Stimulated activated naive CD8-positive, alpha-beta T cell treated with anti-CD3 and anti-CD28 coated beads, Interleukin-15, amount 100 ng/mL, for 72 hours (primary cell): ENCODE measurements around the gene ZNF831.

Experiments used
- ATAC-seq: fragments of 150-1000 bp; cut with Tn5 transposase; 2 replicates; pipeline ENCODE4 v1.10.0; 2021; ENCODE audit warnings: mild to moderate bottlenecking, moderate library complexity
- DNase-seq, 2 donors: peaks; one replicate each; pipeline ENCODE4 v3.0.0; 2021 to 2022
- H3K27ac Mint-ChIP-seq, 2 donors: one replicate each; pipeline ENCODE4 v1.8.0; 2022; ENCODE audit warnings: mild to moderate bottlenecking in 2 of 2, mixed read lengths in 2 of 2, moderate library complexity in 2 of 2
- H3K27me3 Mint-ChIP-seq: one replicate; pipeline ENCODE4 v1.8.0; 2022; ENCODE audit warnings: mixed read lengths
- H3K4me1 Mint-ChIP-seq: one replicate; pipeline ENCODE4 v1.8.0; 2022; ENCODE audit warnings: mild to moderate bottlenecking, mixed read lengths
- H3K4me3 Mint-ChIP-seq, 2 donors: one replicate each; pipeline ENCODE4 v1.8.0; 2022; ENCODE audit warnings: mild to moderate bottlenecking in 2 of 2, mixed read lengths in 2 of 2, moderate library complexity in 1 of 2
- H3K9me3 Mint-ChIP-seq, 2 donors: one replicate each; pipeline ENCODE4 v1.8.0; 2022; ENCODE audit warnings: mixed read lengths in 2 of 2

The ZNF831 gene

DNA sequence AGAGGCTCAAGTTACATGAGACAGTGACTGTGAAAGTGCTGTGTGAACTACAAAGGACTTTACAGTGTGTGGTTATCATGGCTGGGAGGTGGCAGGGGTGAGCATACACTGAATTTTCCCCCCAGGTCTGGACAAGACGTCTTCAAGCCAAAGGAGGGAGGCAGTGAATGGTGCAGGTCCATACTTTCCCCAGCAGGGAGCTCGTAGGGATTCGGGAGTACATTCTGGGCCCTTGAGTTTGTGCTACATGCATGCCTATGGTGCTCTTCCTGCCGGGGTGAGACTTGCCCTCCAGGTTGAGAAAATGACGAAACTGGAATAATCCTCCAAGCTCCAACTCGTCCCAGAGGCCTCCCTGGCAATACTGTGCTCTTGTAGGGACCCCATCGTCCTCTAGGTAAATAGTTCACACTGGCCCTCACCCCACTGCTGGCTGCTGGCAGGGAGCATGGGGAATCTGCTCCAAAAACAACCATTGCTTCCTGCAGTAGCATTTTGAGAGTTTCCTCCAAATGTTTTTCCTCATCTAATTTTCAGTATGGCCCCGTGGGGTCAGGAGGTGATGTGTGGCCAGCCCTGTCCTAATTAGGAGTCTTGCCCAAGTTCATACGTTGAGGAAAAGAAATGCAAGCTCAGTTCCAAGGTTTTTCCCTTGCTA, 57.6 kb downstream of the ZNF831 start:
- H3K4me1 Mint-ChIP-seq: peaks cover 44% of the 10 kb centered on the region
- DNase-seq: no peak
- ATAC-seq: peak; percentile 42

DNA sequence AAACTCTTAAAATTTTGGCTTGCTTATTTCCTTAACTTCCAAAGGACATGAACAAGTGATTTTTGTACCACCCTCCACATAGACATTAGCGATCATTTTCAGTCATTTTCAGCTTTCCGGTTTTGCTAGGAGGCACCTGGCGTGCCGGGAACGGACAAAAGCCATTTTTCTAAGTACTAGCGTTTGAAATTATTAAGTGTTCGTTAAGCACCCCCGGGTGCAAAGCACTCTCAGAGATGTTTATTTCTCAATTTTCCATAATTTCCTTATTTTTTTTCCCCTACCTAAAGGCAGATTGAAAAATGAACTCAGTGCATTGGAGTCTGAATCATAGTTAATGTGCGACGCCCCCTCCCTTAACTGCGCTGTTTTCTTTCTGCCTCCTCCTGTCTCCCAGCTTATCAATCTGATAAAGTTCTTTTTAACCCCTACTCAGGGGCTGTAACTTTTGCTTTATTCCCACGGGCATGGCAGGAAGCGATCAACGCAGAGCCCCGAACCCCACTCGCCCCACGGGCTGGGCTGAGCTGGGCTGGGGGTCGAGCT, 58.2 kb downstream of the ZNF831 start:
- Mint-ChIP-seq H3K27ac (no peak overlapping the region), H3K9me3 (no peaks in the 10 kb centered on the region), H3K27me3 (no peaks in the 10 kb centered on the region), H3K4me3 (peak overlapping the region; percentile 53 to 72), H3K4me1 (peaks cover 44% of the 10 kb centered on the region)
- ATAC-seq (peak; percentile 22), DNase-seq (no peak)

More for the DNA sequence above, 57.6 kb downstream of the ZNF831 start:
- H3K4me3 Mint-ChIP-seq: no peak overlapping the region
- H3K27me3 Mint-ChIP-seq: no peaks in the 10 kb centered on the region
- H3K9me3 Mint-ChIP-seq: no peaks in the 10 kb centered on the region
- H3K27ac Mint-ChIP-seq: no peak overlapping the region

DNA sequence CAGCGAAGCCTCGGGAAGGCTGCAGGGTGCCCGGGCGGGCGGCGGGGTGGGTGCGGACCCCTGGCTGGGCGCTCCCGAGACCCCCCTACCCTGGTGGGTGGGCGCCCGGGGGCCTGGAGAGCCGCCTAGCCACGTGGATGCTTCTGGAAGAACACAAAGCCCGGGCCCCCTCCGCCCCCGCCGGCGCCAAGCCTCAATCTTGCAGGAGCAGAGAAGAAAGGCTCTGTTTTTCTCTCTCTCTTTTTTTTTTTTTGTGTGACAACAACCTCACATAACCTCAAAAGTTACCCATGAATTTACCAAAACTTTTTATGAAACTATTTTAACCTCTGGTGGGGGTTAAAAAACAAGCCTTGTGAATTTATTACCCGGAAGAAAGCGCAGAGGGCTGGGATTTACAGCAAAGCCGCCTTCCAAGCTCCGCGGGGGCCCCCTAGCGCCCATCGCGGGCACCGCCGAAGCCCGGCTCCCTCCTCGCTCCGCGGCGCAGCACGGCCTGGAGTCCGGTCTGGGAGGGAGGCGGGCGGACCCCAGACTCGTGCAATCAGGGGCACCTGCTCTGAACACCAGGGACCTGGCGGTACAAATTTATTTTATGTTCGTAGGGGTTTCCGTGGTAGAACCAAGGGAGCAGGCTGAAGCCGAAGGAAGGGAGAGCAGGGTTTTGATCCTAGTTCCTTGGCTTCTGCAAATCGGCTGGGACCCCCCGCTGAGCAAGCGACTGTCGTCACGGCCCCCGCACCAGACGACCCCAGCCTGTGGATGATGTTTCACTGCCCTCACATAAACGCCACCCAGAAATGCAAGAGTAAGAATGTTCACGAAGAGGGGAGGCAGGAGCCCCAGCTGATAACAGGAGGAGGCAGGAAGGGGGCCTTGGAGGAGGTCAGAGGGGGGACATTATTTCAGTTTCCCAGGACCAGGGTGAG, 58.9 kb downstream of the ZNF831 start:
- ATAC-seq (peak; percentile 91), DNase-seq (peak; percentile 78 to 79)
- H3K27me3 Mint-ChIP-seq: no peaks in the 10 kb centered on the region
- peak overlapping the region; percentile 86 to 90 for H3K27ac Mint-ChIP-seq
- peaks cover 44% of the 10 kb centered on the region for H3K4me1 Mint-ChIP-seq
- no peaks in the 10 kb centered on the region for H3K9me3 Mint-ChIP-seq
- peak overlapping the region; percentile 72 to 84 for H3K4me3 Mint-ChIP-seq

DNA sequence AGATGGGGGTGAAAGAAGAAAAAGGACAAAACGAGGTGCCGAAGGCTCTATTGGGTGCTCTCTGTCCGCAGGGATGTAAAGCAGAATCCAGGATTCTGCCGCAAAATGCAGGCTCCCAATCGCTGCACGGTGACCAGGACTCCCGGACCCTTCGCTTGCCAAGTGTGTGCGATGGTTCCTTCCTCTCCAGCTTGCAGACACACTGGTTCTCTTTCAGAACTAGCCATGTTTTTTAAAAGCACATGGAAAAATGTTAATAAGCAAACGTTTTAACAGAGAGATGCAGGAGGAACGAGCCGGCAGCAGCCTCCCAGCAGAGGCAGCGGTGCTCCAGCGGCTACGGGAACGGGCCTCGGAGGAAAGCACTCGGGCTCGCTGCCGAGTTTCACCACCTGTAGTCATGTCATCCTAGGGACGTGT, 59.6 kb downstream of the ZNF831 start:
- Mint-ChIP-seq H3K27ac (no peak overlapping the region), H3K27me3 (no peaks in the 10 kb centered on the region), H3K9me3 (no peaks in the 10 kb centered on the region), H3K4me1 (peaks cover 44% of the 10 kb centered on the region), H3K4me3 (peak overlapping the region in 1 of 2 donors; percentile 72)
- DNase-seq: no peak
- no peak for ATAC-seq

DNA sequence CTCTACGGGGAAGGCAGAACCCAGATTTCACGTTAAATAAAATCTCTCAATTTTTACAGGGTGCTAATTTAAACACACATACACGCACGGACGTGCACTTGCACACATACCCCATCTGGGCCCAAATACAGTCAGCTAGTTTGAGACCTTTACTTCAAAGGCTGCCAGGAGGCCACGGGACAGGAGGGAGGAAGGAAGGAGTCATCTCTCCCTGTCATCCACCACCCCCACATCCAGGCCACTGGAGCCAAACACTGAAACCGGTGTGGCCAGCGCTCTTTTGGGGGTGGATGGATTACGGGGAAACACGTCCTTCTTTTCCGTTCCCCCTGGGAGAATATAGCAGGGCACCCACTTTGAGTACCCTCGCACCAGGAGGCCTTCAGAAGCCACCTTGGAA, 60.1 kb downstream of the ZNF831 start:
- ATAC-seq (no peak), DNase-seq (no peak)
- H3K4me3 Mint-ChIP-seq: no peak overlapping the region
- no peaks in the 10 kb centered on the region for H3K27me3 Mint-ChIP-seq
- peaks cover 1 to 2% of the 10 kb centered on the region in 2 donors for H3K9me3 Mint-ChIP-seq
- peaks cover 44% of the 10 kb centered on the region for H3K4me1 Mint-ChIP-seq
- peak overlapping the region in 1 of 2 donors; percentile 46 for H3K27ac Mint-ChIP-seq

DNA sequence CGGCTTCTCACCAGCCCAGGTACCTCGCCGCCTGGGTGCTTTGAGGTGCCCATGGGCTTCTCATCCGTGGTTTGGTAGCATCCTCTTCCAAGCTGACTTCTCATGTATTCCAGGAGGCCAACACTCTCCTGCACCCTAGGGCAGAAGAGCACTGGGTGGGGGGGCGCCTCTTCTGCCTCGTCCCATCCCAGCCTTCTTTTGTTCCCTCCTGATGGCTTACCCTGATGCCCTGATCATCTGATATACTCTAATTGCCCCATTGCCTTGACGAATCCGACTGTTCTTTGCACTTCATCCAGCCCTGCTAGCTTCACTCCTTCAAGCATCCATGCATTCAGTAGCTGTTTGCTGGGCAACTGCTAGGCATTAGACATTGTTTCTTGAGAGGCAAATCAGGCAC, 60.6 kb downstream of the ZNF831 start:
- no peaks in the 10 kb centered on the region for H3K27me3 Mint-ChIP-seq
- H3K4me1 Mint-ChIP-seq: peaks cover 44% of the 10 kb centered on the region
- H3K4me3 Mint-ChIP-seq: no peak overlapping the region
- peaks cover 5 to 6% of the 10 kb centered on the region in 2 donors for H3K9me3 Mint-ChIP-seq
- ATAC-seq: no peak
- no peak overlapping the region for H3K27ac Mint-ChIP-seq
- DNase-seq: no peak

DNA sequence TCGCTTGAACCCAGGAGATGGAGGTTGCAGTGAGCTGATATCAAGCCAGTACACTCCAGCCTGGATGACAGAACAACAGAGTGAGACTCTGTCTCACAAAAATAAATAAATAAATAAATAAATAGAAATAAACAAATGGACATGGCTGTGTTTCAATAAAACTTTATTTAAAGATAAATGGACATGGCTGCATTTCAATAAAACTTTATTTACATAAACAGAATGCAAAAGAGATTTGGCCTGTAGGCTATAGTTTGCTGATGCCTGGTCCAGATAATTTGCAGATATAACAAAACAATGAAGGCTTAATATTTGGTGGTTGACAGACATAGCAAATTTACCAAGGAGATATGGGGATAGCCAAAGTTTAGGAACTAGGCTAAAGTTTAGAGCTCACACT, 66.8 kb downstream of the ZNF831 start:
- no peak for ATAC-seq

DNA sequence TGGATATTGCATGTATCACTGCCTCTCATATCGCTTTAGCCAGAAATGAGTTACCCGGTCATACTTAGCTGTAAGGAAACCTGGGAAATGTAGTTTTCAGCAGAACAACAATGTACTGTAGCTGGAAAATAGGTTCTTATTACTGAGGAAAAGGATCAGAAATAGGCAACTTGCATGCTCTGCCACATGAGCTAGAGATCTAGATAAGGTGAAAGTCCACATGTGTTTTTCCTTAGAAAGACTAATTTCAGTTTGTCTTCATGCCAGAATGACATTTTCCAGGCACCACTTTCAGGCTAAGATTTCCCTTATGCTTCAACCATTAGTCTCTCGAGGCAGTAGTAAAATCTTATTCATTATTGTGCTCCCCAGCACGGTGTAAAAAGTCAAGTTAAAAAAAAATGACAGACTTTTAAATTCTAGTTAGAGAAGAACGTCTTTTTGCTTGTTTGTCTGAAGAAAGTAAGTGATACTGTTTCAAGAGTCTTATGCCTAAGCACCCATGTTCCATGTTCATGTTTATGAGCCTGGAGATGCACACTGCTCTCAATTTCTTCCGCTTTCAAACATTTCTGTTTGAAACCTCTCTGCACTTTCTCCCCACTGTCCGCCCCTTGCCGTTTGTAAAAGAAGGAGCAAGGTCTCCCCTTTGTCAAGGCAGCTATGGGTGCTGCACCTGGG, 67.6 kb downstream of the ZNF831 start:
- Mint-ChIP-seq H3K27ac (peak overlapping the region in 1 of 2 donors; percentile 4), H3K4me3 (no peak overlapping the region), H3K27me3 (no peaks in the 10 kb centered on the region), H3K9me3 (peaks cover 5 to 6% of the 10 kb centered on the region in 2 donors), H3K4me1 (peaks cover 27% of the 10 kb centered on the region)
- no peak for ATAC-seq
- DNase-seq: no peak

More for the DNA sequence above, 66.8 kb downstream of the ZNF831 start:
- no peaks in the 10 kb centered on the region for H3K27me3 Mint-ChIP-seq
- no peak for DNase-seq
- H3K27ac Mint-ChIP-seq: no peak overlapping the region
- no peak overlapping the region for H3K4me3 Mint-ChIP-seq
- peaks cover 5 to 6% of the 10 kb centered on the region in 2 donors for H3K9me3 Mint-ChIP-seq
- H3K4me1 Mint-ChIP-seq: peaks cover 18% of the 10 kb centered on the region

DNA sequence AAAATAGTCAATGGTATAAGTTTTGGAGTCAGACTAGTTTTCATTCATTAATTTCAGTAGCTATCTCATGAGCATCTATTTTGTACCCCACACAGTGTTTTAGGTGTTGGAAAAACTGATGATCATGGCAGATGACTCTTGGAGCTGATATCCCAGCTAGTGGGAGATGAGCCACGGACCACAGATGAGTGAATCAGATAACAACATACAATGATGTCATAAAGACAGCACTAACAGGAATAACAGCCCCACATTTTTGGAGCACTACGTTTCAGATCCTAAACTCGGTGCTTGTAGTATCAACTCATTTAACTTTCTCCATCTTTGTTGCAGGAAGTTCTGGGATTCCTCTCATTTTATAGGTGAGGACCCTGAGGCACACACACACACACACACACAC, 69.0 kb downstream of the ZNF831 start:
- no peaks in the 10 kb centered on the region for H3K27me3 Mint-ChIP-seq
- ATAC-seq (no peak), DNase-seq (no peak)
- no peak overlapping the region for H3K27ac Mint-ChIP-seq
- H3K4me1 Mint-ChIP-seq: peaks cover 30% of the 10 kb centered on the region
- H3K9me3 Mint-ChIP-seq: peaks cover 5 to 6% of the 10 kb centered on the region in 2 donors
- no peak overlapping the region for H3K4me3 Mint-ChIP-seq

DNA sequence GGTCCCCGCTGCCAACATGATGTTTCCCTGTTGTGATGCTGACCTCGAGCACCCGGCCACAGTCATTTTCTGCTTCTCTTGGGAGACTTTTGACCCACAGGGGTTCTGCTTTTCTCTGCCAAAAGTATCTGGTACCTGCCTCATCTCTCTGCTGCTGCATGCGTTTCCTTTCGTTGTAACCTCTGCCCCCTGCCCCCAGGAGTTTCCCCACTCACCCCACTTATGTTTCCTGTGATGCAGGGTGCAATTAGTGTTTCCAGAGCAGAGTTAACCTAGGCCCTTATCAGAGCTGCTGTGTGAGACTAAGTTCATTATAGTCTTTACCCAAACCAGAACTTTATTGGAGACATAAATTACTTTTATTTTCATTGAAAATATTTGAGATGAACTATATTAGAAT, 71.6 kb downstream of the ZNF831 start:
- H3K4me1 Mint-ChIP-seq: peaks cover 30% of the 10 kb centered on the region
- no peaks in the 10 kb centered on the region for H3K9me3 Mint-ChIP-seq
- H3K27ac Mint-ChIP-seq: peak overlapping the region in 1 of 2 donors; percentile 78
- DNase-seq: no peak
- H3K27me3 Mint-ChIP-seq: no peaks in the 10 kb centered on the region
- peak overlapping the region in 1 of 2 donors; percentile 5 for H3K4me3 Mint-ChIP-seq
- ATAC-seq: peak; percentile 66

DNA sequence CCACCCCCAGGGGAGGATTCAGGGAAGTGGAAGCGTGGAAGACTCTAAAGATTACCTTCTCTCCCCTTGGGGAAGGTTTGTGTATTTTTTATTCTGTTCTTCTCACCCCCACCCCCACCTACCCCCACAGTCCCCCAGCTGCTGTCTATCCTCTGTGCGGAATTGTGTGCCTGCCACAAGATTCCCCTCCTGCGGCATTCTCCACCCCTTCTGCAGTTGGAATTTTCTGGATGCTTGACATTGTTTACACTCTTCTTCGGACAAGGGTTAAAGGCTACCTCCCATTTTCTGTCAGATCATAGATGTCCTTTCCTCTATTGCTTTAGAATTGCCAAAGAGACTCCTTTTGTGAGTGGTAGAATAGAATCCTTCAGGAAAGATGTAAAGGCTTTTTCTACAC, 76.4 kb downstream of the ZNF831 start:
- no peak overlapping the region for H3K27ac Mint-ChIP-seq
- peaks cover 24% of the 10 kb centered on the region for H3K4me1 Mint-ChIP-seq
- DNase-seq (no peak), ATAC-seq (no peak)
- no peaks in the 10 kb centered on the region for H3K9me3 Mint-ChIP-seq
- no peak overlapping the region for H3K4me3 Mint-ChIP-seq
- H3K27me3 Mint-ChIP-seq: no peaks in the 10 kb centered on the region

DNA sequence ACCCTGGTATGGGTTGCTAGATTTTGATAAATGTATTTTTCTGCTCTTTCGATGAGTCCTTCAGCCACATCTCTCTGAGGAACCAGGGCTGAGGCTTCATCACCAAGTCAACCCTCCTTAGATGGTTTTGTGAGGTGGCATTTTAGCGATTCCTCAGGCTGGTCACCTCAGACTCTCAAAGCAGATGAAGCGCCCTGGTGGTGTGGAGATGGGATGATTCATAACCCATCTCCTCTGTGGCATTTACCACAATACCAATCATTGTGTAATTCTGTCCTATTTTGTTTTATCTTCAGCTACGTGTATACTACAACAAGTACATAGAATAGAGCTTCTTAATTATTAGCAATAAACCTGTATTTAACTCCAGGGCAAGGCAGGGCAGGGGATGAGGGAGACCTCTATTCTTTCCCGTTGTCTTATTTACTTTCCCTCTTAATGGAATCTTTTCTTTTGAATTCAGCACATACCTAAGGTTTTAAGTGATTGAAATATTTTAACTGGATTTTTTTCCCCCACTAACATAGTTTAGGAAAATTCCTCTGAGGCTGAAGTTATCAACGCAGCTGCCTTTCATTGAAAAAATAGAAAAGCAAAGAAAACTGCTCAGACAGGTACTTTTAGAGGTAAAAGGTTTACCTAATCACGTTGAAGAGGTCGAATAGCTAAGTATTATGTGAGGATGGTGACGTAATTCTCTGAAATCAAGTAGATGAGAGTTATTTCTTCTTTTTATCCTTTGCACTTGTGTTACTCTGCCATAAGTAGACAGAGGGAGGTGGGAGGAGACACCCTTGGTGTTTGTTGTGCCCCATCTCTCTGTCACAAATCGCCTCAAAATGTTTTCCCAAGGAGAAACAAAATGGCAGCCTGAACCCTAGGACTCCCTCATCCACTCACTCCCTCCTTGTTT, 79.3 kb downstream of the ZNF831 start:
- peak; percentile 37 to 66 for DNase-seq
- Mint-ChIP-seq H3K27ac (no peak overlapping the region), H3K4me1 (peaks cover 18% of the 10 kb centered on the region), H3K4me3 (no peak overlapping the region), H3K27me3 (no peaks in the 10 kb centered on the region), H3K9me3 (no peaks in the 10 kb centered on the region)
- peak; percentile 100 for ATAC-seq

DNA sequence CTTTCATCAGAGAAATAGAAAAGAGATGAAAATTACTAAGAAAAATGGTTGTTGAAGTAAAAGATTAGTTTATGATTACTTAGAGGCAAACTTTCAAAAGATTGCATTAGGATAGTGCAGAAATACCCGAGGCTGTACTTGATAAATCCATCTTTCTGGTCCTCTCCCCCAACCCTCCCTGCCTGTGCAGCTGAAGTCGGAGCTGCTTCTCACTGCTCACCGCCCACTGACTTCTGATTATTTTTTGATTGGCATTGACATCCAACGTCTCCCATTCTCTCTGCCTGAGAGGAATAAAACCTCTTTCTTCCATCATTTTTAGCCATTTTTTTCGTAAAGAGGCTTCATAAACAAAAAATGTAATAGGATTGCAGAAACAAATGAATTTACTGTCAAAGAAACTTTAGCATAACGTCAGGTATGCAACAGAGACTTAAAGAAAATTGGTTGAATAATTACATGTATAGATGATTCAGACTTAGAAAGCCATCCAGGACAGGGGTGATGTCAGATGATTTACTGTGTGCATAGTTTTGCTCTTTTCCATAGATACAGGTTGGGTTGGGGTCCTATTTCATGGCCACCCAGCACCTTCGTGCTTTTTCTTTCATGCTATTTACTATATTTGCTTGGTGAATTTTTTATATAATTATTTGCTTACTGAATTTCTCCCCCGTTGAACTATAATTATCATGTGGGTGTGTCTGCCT, 83.2 kb downstream of the ZNF831 start:
- ATAC-seq: no peak
- Mint-ChIP-seq H3K27ac (no peak overlapping the region), H3K9me3 (peaks cover 14 to 18% of the 10 kb centered on the region in 2 donors), H3K27me3 (no peaks in the 10 kb centered on the region), H3K4me3 (no peak overlapping the region), H3K4me1 (peaks cover 37% of the 10 kb centered on the region)
- DNase-seq: no peak
